ENCODE data around the gene MEIS3. TPM values are rescaled to one million over a fixed set of nuclear protein-coding genes. Genes with fewer than 3 reads are reported as not detected.

MEIS3 gene
- total and polyA plus RNA-seq, 9 of the 15 experiments (the other 6 are each of a cell fraction or from before 2014, with no cell fraction given) = 0.06 to 0.80 (median 0.25) TPM; not detected in 1

DNA sequence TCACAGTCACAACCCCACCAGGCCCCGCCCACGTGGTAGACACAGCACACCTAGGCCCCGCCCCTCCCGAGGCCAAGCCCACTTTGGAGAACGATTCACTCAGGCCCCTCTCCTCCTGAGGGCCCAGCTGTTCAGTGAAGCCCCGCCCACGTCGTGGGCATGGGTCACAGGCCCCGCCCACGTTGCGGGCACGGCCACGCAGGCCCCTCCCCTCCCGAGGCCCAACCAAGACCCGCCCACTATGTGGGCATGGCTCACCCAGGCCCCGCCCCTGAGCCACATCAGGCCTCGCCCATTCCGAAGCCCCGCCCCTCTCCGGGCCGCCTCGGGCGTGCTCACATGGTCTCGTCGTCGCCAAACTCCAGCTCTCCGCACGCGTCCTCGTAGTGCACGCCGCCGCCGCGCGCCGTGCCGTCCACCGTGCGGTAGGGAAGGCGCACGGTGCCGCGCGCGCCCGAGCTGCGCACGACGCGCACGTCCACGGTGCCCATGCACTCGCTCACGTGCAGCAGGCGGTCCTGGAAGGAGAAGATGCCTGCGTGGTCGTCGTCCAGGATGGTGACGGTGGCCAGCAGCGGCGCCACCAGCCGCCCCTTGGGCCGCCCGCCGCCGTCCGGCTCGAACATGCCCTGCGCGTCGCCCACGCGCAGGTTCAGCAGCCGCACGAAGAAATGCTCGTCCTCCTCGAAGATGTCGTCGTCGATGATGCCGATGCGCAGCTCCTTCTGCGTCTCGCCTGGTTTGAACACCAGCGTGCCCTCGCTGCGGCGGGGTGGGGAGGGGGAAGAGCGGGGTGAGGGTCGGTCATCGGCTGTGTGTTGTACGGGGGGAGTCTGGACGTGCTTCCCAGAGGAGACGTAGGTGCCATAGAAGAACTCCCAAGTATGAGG, 28.4 kb upstream of the MEIS3 start (continued):
- TF ChIP-seq C11orf30 (IDR thresholded peaks at IDR 0.05; ENCODE audit: low read depth) = no peak
- TF ChIP-seq BRF2 (IDR thresholded peaks at IDR 0.05; ENCODE audit: borderline replicate concordance, insufficient read depth, insufficient read length) = no peak
- TF ChIP-seq ETV6 (IDR thresholded peaks at IDR 0.05; ENCODE audit: borderline replicate concordance in 1 of 2, low read depth in 2 of 2, low read length in 1 of 2) = no peak
- TF ChIP-seq ETV6 (CRISPR knock-in tag; IDR thresholded peaks at IDR 0.05; ENCODE audit: borderline replicate concordance) = peak; percentile 85; the same call in 1 of the 2 replicates
- TF ChIP-seq RB1 (IDR thresholded peaks at IDR 0.05; ENCODE audit: low read depth) = peak; percentile 74
- peak; percentile 86 for TF ChIP-seq USF1 (CRISPR knock-in tag; IDR thresholded peaks at IDR 0.05)
- TF ChIP-seq XRCC5 (IDR thresholded peaks at IDR 0.05; ENCODE audit: low read depth, low read length) = 0 out of 2 replicates have a peak, but pooled peaks have one; percentile 28
- peak; percentile 95 for TF ChIP-seq CXXC5 (CRISPR knock-in tag; IDR thresholded peaks at IDR 0.05)
- no peak for TF ChIP-seq FOXM1 (IDR thresholded peaks at IDR 0.05; ENCODE audit: low read depth)
- TF ChIP-seq FOXM1 (CRISPR knock-in tag; IDR thresholded peaks at IDR 0.05; ENCODE audit: low read depth) = peak; percentile 52; the same call in 1 of the 2 replicates
- TF ChIP-seq GATAD2A (IDR thresholded peaks at IDR 0.05) = 0 out of 2 replicates have a peak, but pooled peaks have one; percentile 55
- TF ChIP-seq, protein P1, sequence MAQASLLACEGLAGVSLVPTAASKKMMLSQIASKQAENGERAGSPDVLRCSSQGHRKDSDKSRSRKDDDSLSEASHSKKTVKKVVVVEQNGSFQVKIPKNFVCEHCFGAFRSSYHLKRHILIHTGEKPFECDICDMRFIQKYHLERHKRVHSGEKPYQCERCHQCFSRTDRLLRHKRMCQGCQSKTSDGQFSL (CRISPR knock-in tag; IDR thresholded peaks at IDR 0.05) = peak; percentile 71; the same call in 1 of the 2 replicates
- TF ChIP-seq, protein P1 (tag; IDR thresholded peaks at IDR 0.05) = no peak
- TF ChIP-seq SREBF2 (CRISPR knock-in tag; IDR thresholded peaks at IDR 0.05) = no peak
- 0 out of 2 replicates have a peak, but pooled peaks have one; percentile 78 for TF ChIP-seq IRF2 (CRISPR knock-in tag; IDR thresholded peaks at IDR 0.05)
- peak; percentile 100 for TF ChIP-seq SP1 (CRISPR knock-in tag; IDR thresholded peaks at IDR 0.05)
- TF ChIP-seq THAP12 (CRISPR knock-in tag; IDR thresholded peaks at IDR 0.05) = peak; percentile 68; the same call in 1 of the 2 replicates
- TF ChIP-seq MTA3 (IDR thresholded peaks at IDR 0.05; ENCODE audit: borderline replicate concordance) = peak; percentile 46; the same call in 1 of the 2 replicates
- TF ChIP-seq U2AF1 (optimal IDR thresholded peaks at IDR 0.05; ENCODE audit: low read depth, low read length) = peak; percentile 80
- peak in 1 of 2 experiments; percentile 90; a peak in 1 of 4 replicates for TF ChIP-seq FOXA3 (CRISPR knock-in tag; conservative IDR thresholded peaks at IDR 0.05 in 1 of 2, IDR thresholded peaks at IDR 0.05 in 1 of 2)
- 0 out of 2 replicates have a peak, but pooled peaks have one; percentile 4 for TF ChIP-seq MBD2 (IDR thresholded peaks at IDR 0.05; ENCODE audit: borderline replicate concordance, low read depth)
- TF ChIP-seq CCNT2 (IDR thresholded peaks at IDR 0.05; ENCODE audit: borderline replicate concordance, extremely low read depth, insufficient read length, low read depth, low read length) = peak; percentile 80
